Muscle of back (tissue), 11 donors: ENCODE measurements around the gene MFAP5. TPM values are rescaled to one million over a fixed set of nuclear protein-coding genes. Genes with fewer than 3 reads are reported as not detected.
"Not testable (repeated sequence)": the region's sequence is repeated elsewhere in the genome, so short reads cannot be mapped to it uniquely, and the experiment has no call there.

Experiments used
- DNase-seq, 3 donors: peaks; one replicate each; pipeline versions ENCODE4 v3.0.0 to v3.0.0-alpha.2; 2013
- polyA plus RNA-seq, 10 donors: library from polyadenylated mRNA; unstranded; fragments of 120-200 nt; gene quantifications; one replicate each; pipeline ENCODE4 v1.2.1, GENCODE V29; 2013; ENCODE audit not compliant: insufficient read length in 10 of 10

The MFAP5 gene
- polyA plus RNA-seq, 10 donors: 120 to 304 (median 173) TPM

GRCh38 chr12:8636007-8636346 is 26.6 kb downstream of the MFAP5 start:
- not testable (repeated sequence) for DNase-seq

- DNase-seq: not testable (repeated sequence)
These were observed 27.2 kb downstream of the MFAP5 start for GRCh38 chr12:8635342-8636006.

DNA sequence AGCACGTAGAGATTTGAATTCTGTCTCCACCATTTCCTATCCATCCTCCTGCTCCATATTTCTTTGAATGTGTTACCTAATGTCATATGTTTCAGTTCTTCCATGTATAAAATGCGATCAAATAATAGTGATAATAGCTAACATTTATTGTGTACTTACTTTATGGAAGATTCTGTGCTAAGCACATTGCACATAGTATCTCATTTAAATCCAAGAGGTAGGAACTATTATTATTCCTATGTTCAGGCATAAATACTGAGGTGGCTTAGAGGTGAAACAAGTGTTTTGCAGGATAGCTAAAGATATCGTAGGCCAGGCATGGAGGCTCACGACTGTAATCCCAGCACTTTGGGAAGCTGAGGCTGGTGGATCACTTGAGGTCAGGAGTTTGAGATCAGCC is 32.5 kb downstream of the MFAP5 start:
- no peak for DNase-seq

GRCh38 chr12:8629486-8630033 is 33.1 kb downstream of the MFAP5 start:
- peak in 1 of 3 donors; percentile 15 for DNase-seq

DNA sequence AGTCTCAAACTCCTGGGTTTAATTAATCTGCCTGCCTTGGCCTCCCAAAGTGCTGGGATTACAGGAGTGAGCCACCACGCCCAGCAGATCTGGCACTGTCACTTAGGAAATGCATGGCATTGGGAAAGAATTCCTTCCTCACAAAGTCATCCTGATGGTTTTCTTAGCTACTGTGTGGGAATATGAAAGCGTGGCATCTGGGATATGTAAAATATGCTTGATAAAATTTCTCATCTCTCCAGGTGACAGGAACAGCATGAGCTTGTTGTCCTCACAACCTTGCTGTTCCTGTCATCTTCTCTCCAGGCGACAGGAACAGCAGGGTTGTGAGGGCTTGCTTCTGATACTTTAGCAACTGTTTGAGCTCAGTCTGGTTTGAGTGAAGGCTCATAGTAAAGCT is 33.9 kb downstream of the MFAP5 start:
- no peak for DNase-seq

- DNase-seq: not testable (repeated sequence)
These were observed 37.9 kb downstream of the MFAP5 start for GRCh38 chr12:8624750-8625149.

GRCh38 chr12:8622646-8623045 is 40.0 kb downstream of the MFAP5 start:
- DNase-seq: no peak

- no peak for DNase-seq
These were observed 47.4 kb downstream of the MFAP5 start for GRCh38 chr12:8615206-8615605.

GRCh38 chr12:8613881-8614280 is 48.7 kb downstream of the MFAP5 start:
- not testable (repeated sequence) for DNase-seq

GRCh38 chr12:8612629-8613028 is 50.0 kb downstream of the MFAP5 start, which contains the start of gene AICDA:
TSS of gene AICDA (minus strand) at chr12:8612859. CDS start at chr12:8612767, 92 bp downstream.
- no peak for DNase-seq

DNA sequence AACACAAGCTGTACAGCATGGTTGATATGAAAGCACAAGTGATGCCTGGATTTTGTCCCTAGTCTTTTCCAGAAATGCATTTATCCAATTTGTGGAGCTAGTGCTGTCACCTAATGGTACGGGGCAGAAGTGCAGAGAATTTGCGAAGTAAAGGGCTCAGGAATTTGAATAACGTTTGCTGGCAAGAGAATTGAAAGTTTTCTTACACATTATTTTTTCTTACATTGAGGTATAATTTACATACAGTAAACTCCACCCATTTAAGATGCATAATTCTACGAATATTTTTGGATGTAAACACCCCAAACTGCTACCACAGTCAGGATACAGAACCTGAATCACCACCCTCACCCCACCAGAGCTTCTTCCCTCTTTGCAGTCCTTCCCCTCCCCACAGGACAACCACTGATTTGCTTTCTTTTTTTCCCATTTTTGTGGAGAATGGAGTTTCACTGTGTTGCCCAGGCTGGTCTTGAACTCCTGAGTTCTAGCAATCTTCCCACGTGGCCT is 53.5 kb downstream of the MFAP5 start:
- peak; percentile 30 to 65 (median 48) for DNase-seq

GRCh38 chr12:8606890-8607289 is 55.7 kb downstream of the MFAP5 start:
- DNase-seq: no peak

DNA sequence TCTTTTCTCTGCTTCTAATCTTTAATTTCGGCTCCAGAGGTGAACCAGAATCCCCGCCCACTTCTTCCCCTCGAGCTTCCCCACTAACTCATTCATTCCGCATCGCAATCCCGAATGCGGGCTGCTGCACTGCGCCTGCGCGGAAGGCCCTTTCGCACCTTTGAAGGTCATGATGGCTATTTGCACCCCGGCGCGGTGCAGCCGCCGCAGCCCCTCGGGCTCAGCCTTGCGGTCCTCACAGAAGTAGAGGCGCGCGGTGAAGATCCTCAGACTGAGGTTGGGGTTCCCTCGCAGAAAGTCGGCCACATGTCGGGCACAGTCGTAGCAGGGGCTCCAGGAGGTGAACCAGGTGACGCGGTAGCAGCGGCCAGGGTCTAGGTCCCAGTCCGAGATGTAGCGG is 57.6 kb downstream of the MFAP5 start:
- DNase-seq: no peak

- no peak for DNase-seq
These were observed 58.8 kb downstream of the MFAP5 start for GRCh38 chr12:8603856-8604255.

GRCh38 chr12:8603286-8603685 is 59.3 kb downstream of the MFAP5 start:
- DNase-seq: no peak

GRCh38 chr12:8596561-8596960 is 66.1 kb downstream of the MFAP5 start:
- DNase-seq: no peak

Other genes with a start within 250 kb of the MFAP5 start
- gene CLEC6A, start 206.9 kb downstream of the MFAP5 start, polyA plus RNA-seq: not detected
- gene CLEC4D, start 149.3 kb downstream of the MFAP5 start, polyA plus RNA-seq: under 1 TPM in 2 of 10 donors, not detected in 8; 0.12 to 0.13 TPM
- under 1 TPM in 2 of 10 donors, not detected in 8; 0.14 to 0.21 TPM for gene CLEC4E, start 121.9 kb downstream of the MFAP5 start, polyA plus RNA-seq
- gene AICDA, start 50.0 kb downstream of the MFAP5 start, polyA plus RNA-seq: under 1 TPM; 0.22 to 0.74 (median 0.35) TPM
- 100 to 1,000 TPM in 3 of 10 donors, 10 to 100 TPM in 7; 62.8 to 123 (median 80.6) TPM for gene RIMKLB, start 35.2 kb upstream of the MFAP5 start, polyA plus RNA-seq
- 1 to 10 TPM in 2 of 10 donors, under 1 TPM in 7, not detected in 1; 0.08 to 9.2 (median 0.27) TPM for gene A2ML1, start 159.8 kb upstream of the MFAP5 start, polyA plus RNA-seq